HG03565 (cell line): ENCODE data around the gene METTL26.

Source experiments
- ATAC-seq: cut with Tn5 transposase; IDR thresholded peaks from one replicate; pipeline ENCODE4 v1.9.1; 2021; ENCODE audit warnings: mild to moderate bottlenecking, moderate library complexity; ENCODE audit not compliant: unreplicated experiment

Gene METTL26

DNA sequence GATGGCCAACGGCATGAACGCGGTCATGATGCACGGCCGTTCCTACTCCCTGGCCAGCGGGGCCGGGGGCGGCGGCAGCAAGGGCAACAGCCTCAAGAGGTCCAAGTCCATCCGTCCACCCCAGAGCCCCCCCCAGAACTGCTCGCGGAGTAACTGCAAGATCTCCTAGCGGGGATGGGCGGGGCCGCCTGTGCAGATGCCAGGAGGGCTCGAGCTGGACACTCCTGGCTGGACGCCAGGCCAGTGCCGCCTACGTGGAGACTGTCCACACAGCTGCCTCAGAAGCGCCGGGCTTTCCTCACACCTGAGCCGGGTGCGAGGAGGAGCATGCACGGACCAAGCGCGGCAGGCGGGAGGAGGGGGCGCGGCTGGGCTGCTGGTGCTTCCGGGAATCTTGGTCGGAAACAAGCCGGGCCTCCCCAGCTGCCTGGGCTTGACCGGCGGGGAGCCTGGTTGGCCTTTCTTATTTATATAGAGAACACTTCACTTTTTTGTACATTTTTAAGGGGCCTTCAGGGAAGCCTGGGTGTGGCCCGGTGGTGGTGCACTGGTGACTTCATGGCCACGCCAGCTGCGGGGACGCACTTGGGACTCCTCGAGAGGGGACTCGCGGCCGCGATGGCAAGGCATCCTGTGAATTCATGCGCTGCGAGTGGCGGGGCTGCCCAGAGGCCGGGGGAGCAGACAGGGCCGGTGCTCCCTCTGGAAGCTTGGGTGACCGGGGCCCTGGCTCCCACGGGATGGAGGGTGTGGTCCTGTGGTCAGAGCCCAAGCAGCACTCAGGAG is 8.5 kb downstream of the METTL26 start:
- no peak for ATAC-seq

- no peak for ATAC-seq
Measured at GRCh38 chr16:626787-627453, 9.2 kb downstream of the METTL26 start.

GRCh38 chr16:625977-626765 is 9.9 kb downstream of the METTL26 start:
- no peak for ATAC-seq

DNA sequence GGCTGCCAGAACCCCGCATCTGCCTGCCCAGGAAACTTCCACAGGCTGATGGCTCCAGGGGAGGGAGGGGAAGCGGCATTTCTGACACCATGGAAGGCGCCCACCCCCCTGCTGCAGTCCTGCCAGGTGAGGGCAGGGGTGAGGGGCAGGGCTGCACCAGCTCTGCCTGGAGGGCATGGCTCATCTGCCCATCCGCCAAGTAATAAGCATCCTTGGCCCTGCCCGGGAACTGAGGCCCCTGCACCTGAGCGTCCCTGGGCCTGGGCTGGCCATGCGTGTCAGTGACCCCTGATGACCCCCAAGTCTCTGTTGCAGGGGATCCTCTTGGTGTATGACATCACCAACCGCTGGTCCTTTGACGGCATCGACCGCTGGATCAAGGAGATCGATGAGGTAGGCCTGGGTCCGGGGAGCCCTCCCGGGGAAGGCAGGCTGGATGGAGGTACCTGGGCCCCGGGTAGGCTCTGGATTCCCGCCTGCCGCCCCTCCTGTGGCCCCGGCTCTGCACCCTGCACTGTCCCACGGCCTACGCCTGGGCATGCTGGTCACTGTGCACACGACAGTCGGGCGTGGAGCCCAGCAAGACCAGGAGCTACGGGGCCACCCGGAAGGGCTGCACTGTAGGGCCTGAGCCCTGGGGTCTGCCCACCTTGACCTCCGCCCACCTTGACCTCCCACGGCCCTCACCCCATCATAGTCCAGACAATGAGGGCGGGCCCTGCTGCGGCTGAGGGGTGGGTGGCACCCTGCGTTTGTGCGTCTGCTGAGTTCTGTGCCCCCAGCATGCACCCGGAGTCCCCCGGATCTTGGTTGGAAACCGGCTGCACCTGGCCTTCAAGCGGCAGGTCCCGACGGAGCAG is 10.8 kb downstream of the METTL26 start:
- ATAC-seq: no peak

- ATAC-seq: no peak
Measured at GRCh38 chr16:624526-625070, 11.5 kb downstream of the METTL26 start.

DNA sequence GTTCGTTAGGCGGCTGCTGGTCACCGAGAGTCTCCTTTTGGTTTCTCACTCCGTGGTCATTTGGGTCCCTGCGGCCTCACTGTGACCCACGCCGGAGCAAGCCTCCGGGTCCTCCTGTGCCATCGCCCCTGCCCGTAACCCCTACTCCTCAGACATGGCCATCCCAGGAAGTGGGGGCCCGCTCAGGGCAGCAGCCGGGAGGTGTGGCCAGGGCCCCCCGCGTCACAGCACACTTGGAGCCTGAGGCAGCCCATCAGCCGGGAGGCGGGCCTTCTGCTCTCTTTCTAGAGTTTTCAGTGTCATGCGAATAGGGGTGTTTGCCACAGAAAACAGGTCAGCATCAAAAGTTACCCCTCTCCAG is 13.2 kb downstream of the METTL26 start:
- no peak for ATAC-seq

GRCh38 chr16:621526-622105 is 14.5 kb downstream of the METTL26 start:
- no peak for ATAC-seq

DNA sequence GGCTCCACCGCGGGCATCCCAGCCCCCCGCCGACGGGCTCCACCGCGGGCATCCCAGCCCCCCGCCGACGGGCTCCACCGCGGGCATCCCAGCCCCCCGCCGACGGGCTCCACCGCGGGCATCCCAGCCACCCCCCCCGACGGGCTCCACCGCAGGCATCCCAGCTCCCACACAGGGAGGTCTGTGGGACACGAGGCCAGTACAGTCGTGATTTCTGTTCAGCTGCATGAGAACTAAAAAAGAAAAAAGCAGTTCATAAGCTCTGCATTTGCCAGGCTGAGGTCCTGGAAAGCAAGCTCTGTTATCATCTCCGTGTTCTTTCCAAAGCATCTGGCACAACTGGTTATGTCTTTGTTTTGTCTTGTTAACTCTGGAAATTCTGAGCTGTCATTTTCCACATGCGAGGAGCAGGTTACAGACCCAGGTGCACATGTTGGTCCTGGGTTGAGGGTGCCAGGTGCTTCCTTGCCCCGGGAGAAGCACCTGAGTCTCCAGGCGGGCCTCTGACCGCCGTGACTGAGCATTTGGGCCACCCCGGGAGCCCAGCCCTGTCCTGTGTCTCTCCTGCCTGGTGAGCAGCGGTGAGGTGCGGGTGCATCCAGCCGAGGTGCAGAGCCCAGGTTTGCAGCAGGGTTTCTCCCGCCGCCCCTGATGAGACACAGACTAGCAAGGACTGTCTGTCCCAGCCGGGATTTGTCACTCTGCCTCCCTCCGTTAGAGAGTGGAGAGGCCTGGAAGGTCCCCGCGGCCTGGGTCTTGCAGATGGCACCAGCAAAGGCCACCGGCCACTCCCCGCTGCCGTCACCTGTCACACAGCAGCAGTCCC is 15.2 kb downstream of the METTL26 start:
- no peak for ATAC-seq

DNA sequence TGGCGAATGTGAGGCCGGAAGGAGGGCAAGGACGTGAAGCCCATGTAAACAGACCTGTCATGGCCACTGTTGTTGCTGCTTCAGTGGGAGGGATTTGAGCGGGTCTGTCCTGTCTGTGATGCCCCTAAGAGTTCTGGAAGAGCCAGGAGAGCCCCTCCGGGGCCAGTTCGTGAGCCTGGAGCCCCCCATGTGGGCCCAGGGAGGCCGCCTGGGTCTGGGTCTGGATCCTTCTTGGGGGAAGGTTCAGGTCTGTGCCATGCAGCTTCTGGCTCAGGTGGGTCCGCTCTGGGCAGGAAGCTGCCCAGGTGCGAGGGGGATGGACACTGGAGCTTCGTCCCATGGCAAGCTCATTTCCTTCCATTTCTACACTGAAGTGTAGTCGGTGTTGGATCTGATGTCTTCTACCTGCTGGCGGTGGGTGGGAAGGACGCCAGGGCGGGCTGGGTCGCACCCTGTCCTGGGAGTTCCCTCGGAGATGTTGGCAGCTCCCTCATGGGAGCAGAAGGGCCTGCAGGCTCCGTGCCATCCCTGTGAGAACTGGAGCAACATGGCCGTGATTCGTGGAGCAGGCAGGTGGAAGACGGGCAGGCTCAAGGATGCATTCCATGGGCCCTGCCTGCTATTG is 16.5 kb downstream of the METTL26 start:
- ATAC-seq: no peak

DNA sequence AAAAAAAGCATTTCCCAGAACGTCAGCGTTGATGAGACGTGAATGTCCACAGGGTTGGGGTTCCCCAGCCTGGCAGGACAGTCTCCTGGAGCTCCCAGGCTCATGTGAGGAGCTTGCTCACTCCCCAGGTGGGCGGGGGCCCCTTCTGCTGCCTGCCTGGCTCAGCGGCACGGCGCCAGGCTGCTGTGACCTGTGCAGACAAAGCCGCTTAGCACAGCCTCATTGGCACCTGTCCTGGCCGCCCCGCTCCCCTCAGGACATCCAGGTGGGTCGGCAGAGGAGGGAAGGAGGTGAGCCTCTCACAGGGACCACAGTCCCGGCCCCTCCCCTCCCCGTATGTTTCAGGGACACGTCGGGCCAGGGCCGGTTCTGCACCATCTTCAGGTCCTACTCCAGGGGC is 18.2 kb downstream of the METTL26 start:
- ATAC-seq: no peak

- no peak for ATAC-seq
Measured at GRCh38 chr16:616733-617586, 19.1 kb downstream of the METTL26 start.

DNA sequence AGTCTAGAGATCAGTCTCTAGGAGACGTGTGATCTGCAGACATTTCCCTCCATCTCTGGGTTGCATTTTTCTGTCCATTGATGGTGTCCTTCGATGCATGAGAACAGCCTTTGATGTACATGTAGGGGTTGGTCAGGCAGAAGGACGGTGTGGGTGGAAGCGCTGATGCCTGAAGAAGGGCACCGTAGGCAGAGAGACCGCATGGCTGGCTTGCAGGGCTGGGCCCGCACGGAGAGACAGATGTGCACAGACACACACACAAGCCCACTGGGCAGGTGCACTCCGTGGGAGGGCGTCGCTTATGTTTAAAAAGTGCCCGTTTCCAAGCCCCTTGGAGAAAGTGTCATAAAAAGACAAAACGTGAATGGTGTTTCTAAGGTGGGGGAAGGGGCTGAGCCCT is 21.0 kb downstream of the METTL26 start:
- ATAC-seq: no peak

GRCh38 chr16:610513-611381 is 25.4 kb downstream of the METTL26 start:
- ATAC-seq: no peak

- ATAC-seq: no peak
Measured at GRCh38 chr16:609984-610383, 26.1 kb downstream of the METTL26 start.

- ATAC-seq: no peak
Measured at GRCh38 chr16:609316-609715, 26.8 kb downstream of the METTL26 start.

GRCh38 chr16:608019-608418 is 28.1 kb downstream of the METTL26 start:
- ATAC-seq: no peak

DNA sequence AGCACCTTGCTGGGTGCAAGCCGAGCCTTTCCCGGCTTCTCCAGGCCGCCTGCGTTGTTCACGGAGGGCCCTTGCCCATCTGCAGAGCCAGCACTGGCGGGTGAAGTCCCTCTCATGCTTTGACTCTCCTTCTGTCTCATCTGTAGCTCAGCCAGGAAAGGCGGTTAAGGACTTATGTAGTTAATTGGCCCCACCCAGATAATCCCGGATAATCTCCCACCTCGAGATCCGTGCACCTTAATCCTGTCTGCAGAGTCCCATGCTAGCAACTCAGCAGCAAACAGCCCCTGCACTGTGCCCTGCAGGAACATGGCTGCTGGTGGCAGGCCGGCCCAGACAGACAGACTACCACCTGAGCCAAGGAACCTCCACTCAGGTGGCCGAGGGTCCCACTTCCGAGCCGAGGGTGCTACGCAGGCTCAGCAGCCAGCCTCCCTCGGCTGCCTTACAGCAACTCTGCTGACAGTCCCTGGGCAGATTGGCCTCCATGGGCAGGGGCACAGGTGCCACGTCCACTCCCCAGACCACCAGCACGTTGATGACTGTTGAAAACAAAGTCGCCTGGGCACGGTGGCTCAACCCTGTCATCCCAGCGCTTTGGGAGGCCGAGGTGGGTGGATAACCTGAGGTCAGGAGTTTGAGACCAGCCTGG is 29.3 kb downstream of the METTL26 start:
- no peak for ATAC-seq
